GM13977 (cell line): ENCODE measurements around the gene CUX1.

Experiments
- DNase-seq: peaks from one replicate; pipeline ENCODE4 v3.0.0; 2012; ENCODE audit warnings: low spot score
- in situ Hi-C: fragments of 300-500 bp; cut with MboI; formaldehyde crosslinking; loops from one replicate; pipeline ENCODE4 v1.12.0; 2022; ENCODE audit warnings: low sequenced_read_pairs, low pct_unique_long_range_greater_than_20kb, mixed read lengths, inconsistent platforms; ENCODE audit not compliant: unreplicated experiment
- TF ChIP-seq, protein P1 (sequence below): IDR thresholded peaks from 2 replicates; pipeline ENCODE4 v1.5.1; 2012; ENCODE audit warnings: mild to moderate bottlenecking, control low read depth; ENCODE audit not compliant: insufficient read depth; ENCODE audit errors: extremely low read depth, missing control alignments

CUX1 gene

DNA sequence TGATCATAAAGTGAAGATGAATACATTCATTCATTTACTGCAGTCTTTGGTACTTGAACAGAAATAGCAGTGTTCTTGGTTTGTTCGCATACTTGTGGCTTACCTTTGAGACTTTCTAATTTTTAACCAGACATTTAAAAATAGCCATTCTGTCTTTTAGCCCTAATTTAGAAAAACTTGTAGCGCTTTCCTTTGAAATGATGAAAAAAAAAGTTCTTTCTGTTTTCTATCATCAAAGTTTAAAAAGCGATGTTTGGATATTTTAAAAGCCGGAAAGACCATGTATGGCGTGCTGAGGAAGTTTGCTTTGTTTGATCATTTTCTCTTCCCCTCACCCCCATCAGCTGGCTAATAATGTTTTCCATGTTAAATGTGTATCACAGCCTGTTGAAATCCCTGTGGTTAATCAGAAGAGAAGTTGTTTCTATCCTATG, 116.3 kb downstream of the CUX1 start:
- in situ Hi-C loops = no loop called here
- DNase-seq = peak; percentile 70
- TF ChIP-seq, protein P1, sequence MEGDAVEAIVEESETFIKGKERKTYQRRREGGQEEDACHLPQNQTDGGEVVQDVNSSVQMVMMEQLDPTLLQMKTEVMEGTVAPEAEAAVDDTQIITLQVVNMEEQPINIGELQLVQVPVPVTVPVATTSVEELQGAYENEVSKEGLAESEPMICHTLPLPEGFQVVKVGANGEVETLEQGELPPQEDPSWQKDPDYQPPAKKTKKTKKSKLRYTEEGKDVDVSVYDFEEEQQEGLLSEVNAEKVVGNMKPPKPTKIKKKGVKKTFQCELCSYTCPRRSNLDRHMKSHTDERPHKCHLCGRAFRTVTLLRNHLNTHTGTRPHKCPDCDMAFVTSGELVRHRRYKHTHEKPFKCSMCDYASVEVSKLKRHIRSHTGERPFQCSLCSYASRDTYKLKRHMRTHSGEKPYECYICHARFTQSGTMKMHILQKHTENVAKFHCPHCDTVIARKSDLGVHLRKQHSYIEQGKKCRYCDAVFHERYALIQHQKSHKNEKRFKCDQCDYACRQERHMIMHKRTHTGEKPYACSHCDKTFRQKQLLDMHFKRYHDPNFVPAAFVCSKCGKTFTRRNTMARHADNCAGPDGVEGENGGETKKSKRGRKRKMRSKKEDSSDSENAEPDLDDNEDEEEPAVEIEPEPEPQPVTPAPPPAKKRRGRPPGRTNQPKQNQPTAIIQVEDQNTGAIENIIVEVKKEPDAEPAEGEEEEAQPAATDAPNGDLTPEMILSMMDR = no peak

- TF ChIP-seq, protein P1 = no peak
- in situ Hi-C loops = no loop called here
- DNase-seq = no peak
Observed at GRCh38 chr7:101934618-101935017, 117.2 kb downstream of the CUX1 start.

DNA sequence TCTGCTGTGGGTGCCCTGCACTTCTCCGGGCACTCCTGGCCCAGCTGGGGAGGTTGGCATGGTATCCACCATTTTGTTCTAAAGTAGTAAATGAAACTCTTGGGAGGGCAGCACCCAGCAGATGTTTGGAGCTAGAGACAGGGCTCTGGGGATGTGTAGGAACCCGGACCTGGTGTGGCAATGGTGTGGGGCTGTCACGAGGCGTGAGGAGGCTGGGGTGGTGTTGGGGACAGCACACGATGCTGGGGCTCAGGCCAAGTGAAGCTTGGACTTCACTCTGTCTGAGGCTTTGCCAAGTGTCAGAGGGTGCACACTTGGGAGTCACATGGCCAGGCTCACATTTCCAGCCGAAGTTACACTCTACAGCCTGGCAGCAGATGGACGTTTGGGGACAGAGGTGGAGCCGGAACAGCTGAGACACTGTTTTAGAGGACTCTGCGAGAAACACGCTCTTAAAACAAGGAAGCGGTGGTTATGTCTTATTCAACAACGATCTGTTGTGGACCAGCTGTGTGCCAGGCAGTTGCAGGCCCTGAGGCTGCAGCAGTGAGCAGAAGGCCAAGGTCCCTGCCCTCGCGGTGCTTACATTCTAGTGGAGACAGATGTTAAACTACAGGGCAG, 118.2 kb downstream of the CUX1 start:
- TF ChIP-seq, protein P1 = no peak
- in situ Hi-C loops = no loop called here
- DNase-seq = no peak

- in situ Hi-C loops = no loop called here
- no peak for DNase-seq
- TF ChIP-seq, protein P1 = no peak
Observed at GRCh38 chr7:101936223-101936610, 118.8 kb downstream of the CUX1 start.

- no peak for DNase-seq
- TF ChIP-seq, protein P1 = no peak
- in situ Hi-C loops = no loop called here
Observed at GRCh38 chr7:101936611-101937231, 119.3 kb downstream of the CUX1 start.

DNA sequence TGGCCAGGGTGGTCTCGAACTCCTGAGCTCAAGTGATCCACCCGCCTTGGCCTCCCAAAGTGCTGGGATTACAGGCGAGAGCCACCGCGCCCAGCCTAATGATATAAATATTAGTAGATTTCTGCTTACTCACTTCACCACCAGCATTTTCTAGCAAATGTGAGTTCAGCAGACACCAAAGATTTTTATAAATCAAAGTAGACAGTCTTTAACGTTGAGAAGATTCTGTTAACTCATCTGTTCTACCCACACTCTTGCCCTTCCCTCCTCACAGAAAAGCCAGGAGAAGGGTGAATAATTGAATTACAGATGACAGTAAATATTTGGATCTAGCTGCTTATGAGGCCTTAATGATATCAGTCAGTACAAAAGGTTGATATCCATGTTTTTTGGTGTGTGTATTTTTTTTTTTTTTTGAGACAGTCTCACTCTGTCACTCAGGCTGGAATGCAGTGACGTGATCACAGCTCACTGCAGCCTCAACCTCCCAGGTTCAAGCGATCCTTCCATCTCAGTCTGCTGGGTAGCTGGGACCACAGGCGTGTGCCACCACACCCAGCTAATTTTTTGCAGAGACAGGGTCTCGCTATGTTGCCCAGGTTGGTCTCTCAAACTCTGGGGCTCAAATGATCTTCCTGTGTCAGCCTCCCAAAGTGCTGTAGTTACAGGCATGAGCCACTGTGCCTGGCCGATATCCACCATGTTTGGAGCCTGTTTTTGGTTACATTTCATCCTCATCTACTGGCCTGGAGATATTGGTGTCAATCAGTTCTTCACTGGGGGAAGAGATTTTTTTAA, 120.5 kb downstream of the CUX1 start:
- no peak for DNase-seq
- in situ Hi-C loops = no loop called here
- TF ChIP-seq, protein P1 = no peak
